Esophagus squamous epithelium (tissue), 4 donors: Measurements from ENCODE around the gene RPN1.

Experiments used
- CTCF ChIP-seq, 6 experiments: fragments of 450-650 bp in 4 of 6; fragments of 200-600 bp in 2 of 6; sonication (generic) in 2 of 6; IDR thresholded peaks; one replicate each; pipeline ENCODE4 v1.5.1; 2016 to 2019; ENCODE audit warnings: antibody characterized with exemption in 6 of 6, mild to moderate bottlenecking in 4 of 6, moderate library complexity in 4 of 6
- POLR2A ChIP-seq, 4 donors: fragments of 450-650 bp; IDR thresholded peaks; one replicate each; pipeline ENCODE4 v1.6.1; 2017; ENCODE audit warnings: antibody characterized with exemption in 4 of 4, mild to moderate bottlenecking in 4 of 4, moderate library complexity in 3 of 4

- no peak for TF ChIP-seq CTCF (IDR thresholded peaks at IDR 0.05)
- TF ChIP-seq POLR2A (IDR thresholded peaks at IDR 0.05) = no peak
Observed at GRCh38 chr3:128590948-128591347, 59.7 kb downstream of the RPN1 start.
